ENCODE results near the gene ANXA10. TPM values are rescaled to one million over a fixed set of nuclear protein-coding genes. Genes with fewer than 3 reads are reported as not detected.

ANXA10 gene
- total RNA-seq, 2 donors from 2014 or later, result 0.30 TPM; not detected in 1

DNA sequence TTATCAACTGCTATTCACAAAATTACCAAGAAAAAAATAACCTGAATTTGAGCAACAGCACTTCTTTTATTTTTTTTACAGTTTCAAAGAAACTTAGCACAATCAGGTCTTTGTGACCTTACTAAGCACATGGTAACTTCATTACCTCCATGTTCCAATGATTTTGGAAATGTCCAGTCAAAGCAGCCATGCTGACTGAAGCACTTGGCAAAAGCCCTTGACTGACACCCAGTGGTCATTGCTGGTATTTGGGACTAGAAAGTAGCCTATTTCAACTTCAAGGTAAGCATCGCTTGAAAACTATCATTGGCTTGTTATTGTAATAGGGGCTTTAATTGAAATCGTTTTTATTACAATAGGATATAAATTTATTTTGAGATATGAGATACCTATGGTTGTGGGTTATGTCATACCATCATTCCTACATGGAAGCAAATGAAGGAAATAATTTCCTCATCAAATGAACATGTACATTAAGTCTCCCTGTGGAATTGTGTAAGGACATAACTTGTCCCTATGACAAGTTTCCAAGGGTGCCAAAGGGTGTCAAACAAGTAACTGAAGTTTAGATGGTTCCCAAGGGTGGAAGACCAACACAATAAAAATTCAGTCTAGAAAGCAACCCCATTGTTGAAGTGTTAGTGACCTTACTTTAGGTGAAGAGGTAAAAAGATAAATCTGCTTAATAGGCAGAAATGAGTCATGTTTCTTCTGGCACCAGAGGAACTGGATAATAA lies 15.2 kb upstream of the ANXA10 start:
- no peak overlapping the region for H3K4me3 ChIP-seq
- peak; percentile 54 for DNase-seq
- no peak overlapping the region for H3K9ac ChIP-seq (ENCODE audit: low read depth in 2 of 2, low read length in 2 of 2)
- intact Hi-C loops (cut with DNase I), result loop anchor here (10.0 kb wide), 1 partner anchor 1052 kb away; no protein-coding TSS in a partner anchor
- H3K27me3 ChIP-seq, result no peaks in the 10 kb centered on the region
- H3K9me3 ChIP-seq, result no peaks in the 10 kb centered on the region
- H3K27ac ChIP-seq, result no peak overlapping the region
- TF ChIP-seq, protein P1, sequence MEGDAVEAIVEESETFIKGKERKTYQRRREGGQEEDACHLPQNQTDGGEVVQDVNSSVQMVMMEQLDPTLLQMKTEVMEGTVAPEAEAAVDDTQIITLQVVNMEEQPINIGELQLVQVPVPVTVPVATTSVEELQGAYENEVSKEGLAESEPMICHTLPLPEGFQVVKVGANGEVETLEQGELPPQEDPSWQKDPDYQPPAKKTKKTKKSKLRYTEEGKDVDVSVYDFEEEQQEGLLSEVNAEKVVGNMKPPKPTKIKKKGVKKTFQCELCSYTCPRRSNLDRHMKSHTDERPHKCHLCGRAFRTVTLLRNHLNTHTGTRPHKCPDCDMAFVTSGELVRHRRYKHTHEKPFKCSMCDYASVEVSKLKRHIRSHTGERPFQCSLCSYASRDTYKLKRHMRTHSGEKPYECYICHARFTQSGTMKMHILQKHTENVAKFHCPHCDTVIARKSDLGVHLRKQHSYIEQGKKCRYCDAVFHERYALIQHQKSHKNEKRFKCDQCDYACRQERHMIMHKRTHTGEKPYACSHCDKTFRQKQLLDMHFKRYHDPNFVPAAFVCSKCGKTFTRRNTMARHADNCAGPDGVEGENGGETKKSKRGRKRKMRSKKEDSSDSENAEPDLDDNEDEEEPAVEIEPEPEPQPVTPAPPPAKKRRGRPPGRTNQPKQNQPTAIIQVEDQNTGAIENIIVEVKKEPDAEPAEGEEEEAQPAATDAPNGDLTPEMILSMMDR (IDR thresholded peaks at IDR 0.05), result peak; percentile 76
- H3K36me3 ChIP-seq, result no peaks in the 10 kb centered on the region
- H3K4me1 ChIP-seq, result no peaks in the 10 kb centered on the region

DNA sequence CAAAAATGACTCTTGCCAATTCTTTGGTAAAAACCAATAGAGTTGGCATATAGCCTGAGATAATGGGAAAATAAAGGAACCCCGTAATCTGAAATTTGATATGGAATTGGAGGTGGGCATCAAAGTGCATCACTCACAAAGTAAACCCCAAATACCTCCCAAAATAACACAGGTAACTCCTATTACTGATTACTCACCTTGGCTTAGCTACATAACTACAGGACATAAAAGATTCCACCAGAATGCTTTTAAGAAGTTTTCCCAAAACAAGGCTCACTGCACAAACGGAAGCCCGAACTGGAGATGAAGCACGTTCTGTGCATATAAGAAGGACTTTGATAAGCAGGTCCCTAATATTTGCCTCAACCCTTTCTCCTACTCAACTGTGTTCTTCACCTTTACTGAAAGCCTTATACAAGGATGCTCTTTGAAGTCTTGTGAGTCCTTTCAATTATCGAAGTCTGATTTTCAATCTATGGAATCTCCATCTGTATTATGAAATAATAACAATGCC lies 14.6 kb upstream of the ANXA10 start:
- H3K9me3 ChIP-seq, result no peaks in the 10 kb centered on the region
- TF ChIP-seq, protein P1 (IDR thresholded peaks at IDR 0.05), result no peak
- DNase-seq, result no peak
- no peak overlapping the region for H3K27ac ChIP-seq
- intact Hi-C loops (cut with DNase I), result loop anchor here (10.0 kb wide), 1 partner anchor 1053 kb away; no protein-coding TSS in a partner anchor
- H3K27me3 ChIP-seq, result no peaks in the 10 kb centered on the region
- H3K4me1 ChIP-seq, result no peaks in the 10 kb centered on the region
- no peak overlapping the region for H3K9ac ChIP-seq (ENCODE audit: low read depth in 2 of 2, low read length in 2 of 2)
- no peaks in the 10 kb centered on the region for H3K36me3 ChIP-seq
- H3K4me3 ChIP-seq, result no peak overlapping the region

DNA sequence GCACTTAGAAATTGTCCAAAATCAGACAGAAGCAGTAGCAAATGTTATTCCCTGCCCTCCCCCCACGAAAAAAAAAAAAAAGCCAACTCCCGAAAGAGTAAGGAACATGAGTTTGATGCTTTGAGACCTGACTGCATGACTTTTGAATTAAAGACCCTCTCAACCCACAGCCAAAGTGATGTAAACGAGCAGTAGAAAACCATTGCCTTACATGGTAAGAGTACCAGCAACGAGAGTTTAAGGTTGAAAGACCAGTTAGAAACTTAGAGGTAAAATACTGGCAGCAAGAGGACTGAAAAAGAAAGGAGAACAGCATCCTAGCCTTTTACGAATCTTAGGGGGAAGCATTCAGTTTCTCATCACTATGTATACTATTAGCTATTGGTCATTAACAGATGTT lies 10.0 kb upstream of the ANXA10 start:
- Histone ChIP-seq H3K9ac (ENCODE audit: low read depth in 2 of 2, low read length in 2 of 2) (no peak overlapping the region), H3K27ac (no peak overlapping the region), H3K4me3 (no peak overlapping the region), H3K27me3 (no peaks in the 10 kb centered on the region), H3K4me1 (no peaks in the 10 kb centered on the region), H3K36me3 (no peaks in the 10 kb centered on the region), H3K9me3 (no peaks in the 10 kb centered on the region)
- DNase-seq, result no peak
- TF ChIP-seq, protein P1 (IDR thresholded peaks at IDR 0.05), result no peak
- intact Hi-C loops (cut with DNase I), result no loop called here

DNA sequence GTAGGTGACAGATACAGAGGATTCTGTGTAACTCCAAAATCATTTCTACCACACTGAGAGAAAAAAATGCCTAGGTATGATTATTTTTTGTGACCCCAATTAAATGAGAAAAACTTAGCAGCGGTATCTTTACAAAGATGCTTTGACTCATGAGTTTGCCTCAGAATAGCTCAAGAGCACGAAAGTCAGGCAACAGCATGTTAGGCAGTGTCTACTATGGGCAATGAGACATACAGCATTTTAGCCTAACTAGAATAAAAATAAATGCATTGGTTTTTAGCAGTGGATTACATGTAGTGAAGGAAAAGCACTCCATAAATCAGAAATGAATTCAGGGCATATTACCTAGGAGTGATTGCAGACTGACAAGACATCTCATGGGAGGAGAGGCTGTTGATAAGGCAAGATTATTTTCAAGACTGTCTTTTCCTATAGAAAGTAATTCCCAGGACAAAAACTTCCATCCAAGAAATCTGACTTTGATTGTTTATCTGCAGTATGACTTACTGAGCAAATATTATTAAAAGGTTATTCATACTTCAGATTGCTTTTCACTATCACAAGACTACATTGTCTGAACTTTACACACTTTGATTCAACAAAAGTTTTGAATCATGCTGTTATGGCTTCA lies 3.6 kb downstream of the ANXA10 start:
- Histone ChIP-seq H3K36me3 (no peaks in the 10 kb centered on the region), H3K9ac (ENCODE audit: low read depth in 2 of 2, low read length in 2 of 2) (no peak overlapping the region), H3K4me1 (no peaks in the 10 kb centered on the region), H3K27ac (no peak overlapping the region), H3K27me3 (no peaks in the 10 kb centered on the region), H3K9me3 (no peaks in the 10 kb centered on the region), H3K4me3 (no peak overlapping the region)
- intact Hi-C loops (cut with DNase I), result no loop called here
- TF ChIP-seq, protein P1 (IDR thresholded peaks at IDR 0.05), result no peak
- no peak for DNase-seq

DNA sequence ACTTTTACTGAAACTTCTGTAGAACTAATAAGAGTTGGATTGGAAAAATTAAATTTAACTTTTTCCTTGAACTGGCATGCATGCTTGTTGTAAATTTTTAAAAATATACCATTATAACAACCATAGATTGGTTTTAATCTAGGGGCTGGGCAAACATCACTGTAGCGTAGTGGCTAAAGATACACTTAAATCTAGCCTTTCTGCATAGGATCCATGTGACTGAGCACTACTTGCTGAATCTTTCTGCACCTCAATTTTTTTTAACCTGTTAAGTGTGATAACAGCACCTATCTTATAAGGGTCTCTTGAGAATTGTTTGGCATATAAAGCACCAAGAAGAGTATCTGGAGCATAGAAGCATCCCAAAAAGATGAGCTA lies 4.1 kb downstream of the ANXA10 start:
- no peak for DNase-seq
- Histone ChIP-seq H3K4me3 (no peak overlapping the region), H3K36me3 (no peaks in the 10 kb centered on the region), H3K27me3 (no peaks in the 10 kb centered on the region), H3K27ac (no peak overlapping the region), H3K9ac (ENCODE audit: low read depth in 2 of 2, low read length in 2 of 2) (no peak overlapping the region), H3K4me1 (no peaks in the 10 kb centered on the region), H3K9me3 (no peaks in the 10 kb centered on the region)
- intact Hi-C loops (cut with DNase I), result no loop called here
- TF ChIP-seq, protein P1 (IDR thresholded peaks at IDR 0.05), result no peak
